Stomach (tissue), 4 donors: ENCODE results near the gene TTYH3.

Source experiments
- CTCF ChIP-seq, 7 experiments: fragments of 450-650 bp in 4 of 7; fragments of 200-600 bp in 3 of 7; sonication (generic) in 3 of 7; IDR thresholded peaks; one replicate each; pipeline ENCODE4 v1.5.1; 2016 to 2019; ENCODE audit warnings: antibody characterized with exemption in 7 of 7, control low read depth in 2 of 7, mild to moderate bottlenecking in 1 of 7
- EP300 ChIP-seq: sonication (generic); formaldehyde crosslinking; IDR thresholded peaks from one replicate; pipeline ENCODE4 v1.6.1; 2017; ENCODE audit warnings: antibody characterized with exemption
- POLR2A ChIP-seq, 4 donors: fragments of 450-650 bp; IDR thresholded peaks; one replicate each; pipeline ENCODE4 v1.6.1; 2016; ENCODE audit warnings: antibody characterized with exemption in 4 of 4, control low read depth in 2 of 4, mild to moderate bottlenecking in 1 of 4, moderate library complexity in 1 of 4
- POLR2AphosphoS5 ChIP-seq, 3 donors: sonication (generic); formaldehyde crosslinking; IDR thresholded peaks; one replicate each; pipeline ENCODE4 v1.6.1; 2016; ENCODE audit warnings: antibody characterized with exemption in 3 of 3

DNA sequence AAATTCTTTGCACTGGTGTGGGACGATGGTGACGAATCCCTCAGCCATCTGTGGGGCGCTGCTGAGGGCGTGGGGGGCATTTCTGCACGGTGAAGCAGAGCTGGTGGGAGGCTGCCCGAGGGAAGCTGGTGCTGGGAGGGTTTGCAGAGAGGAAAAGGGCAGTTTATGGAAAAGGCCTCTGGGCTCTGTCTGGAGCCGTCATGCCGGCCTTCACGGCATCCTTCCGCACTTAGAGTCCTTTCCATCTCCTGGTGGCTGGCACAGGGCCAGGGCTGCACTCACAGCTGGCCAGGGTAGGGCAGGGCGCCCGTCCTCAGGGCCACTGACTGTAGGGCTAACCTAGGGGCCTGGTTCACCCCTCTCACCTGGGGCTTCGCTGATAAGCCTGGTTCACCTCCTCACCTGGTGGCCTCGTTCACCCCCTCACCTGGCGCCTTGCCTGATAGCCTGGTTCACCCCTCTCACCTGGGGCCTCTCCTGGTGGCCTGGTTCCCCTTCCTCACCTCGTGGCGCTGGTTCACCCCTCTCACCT lies 55.6 kb downstream of the TTYH3 start:
- TF ChIP-seq CTCF (IDR thresholded peaks at IDR 0.05), result no peak
- TF ChIP-seq EP300, result no peak
- TF ChIP-seq POLR2A (IDR thresholded peaks at IDR 0.05), result no peak
- TF ChIP-seq POLR2AphosphoS5 (IDR thresholded peaks at IDR 0.05), result no peak
